Lower lobe of right lung (tissue), 2 donors: ENCODE results near the gene REV1. TPM values are rescaled to one million over a fixed set of nuclear protein-coding genes. Genes with fewer than 3 reads are reported as not detected.
"Not testable (repeated sequence)": the region's sequence is repeated elsewhere in the genome, so short reads cannot be mapped to it uniquely, and the experiment has no call there.

Experiments
- ATAC-seq, 2 donors: fragments of 200-7000 bp; cut with Tn5 transposase; one replicate each; pipeline ENCODE4 v1.9.1; 2020 to 2022; ENCODE audit warnings: mild to moderate bottlenecking in 2 of 2, moderate library complexity in 2 of 2
- DNase-seq: peaks from one replicate; pipeline ENCODE4 v3.0.0-alpha.2; 2020
- H3K27ac ChIP-seq: fragments of 200-600 bp; one replicate; pipeline ENCODE4 v1.8.0; 2022
- H3K27me3 ChIP-seq: fragments of 200-600 bp; one replicate; pipeline ENCODE4 v1.8.0; 2022; ENCODE audit warnings: low read depth
- H3K36me3 ChIP-seq: fragments of 200-600 bp; one replicate; pipeline ENCODE4 v1.8.0; 2022; ENCODE audit warnings: mild to moderate bottlenecking
- H3K4me1 ChIP-seq: fragments of 200-600 bp; one replicate; pipeline ENCODE4 v1.8.0; 2022
- H3K4me3 ChIP-seq: fragments of 200-600 bp; one replicate; pipeline ENCODE4 v1.8.0; 2022; ENCODE audit warnings: mild to moderate bottlenecking
- H3K9me3 ChIP-seq: fragments of 200-600 bp; one replicate; pipeline ENCODE4 v1.8.0; 2022
- intact Hi-C: fragments of 100-400 bp; cut with DNase I; formaldehyde crosslinking; loops from one replicate; pipeline ENCODE4 v1.11.0; 2022
- total RNA-seq: library from RNA; stranded (reverse); fragmentation: NEBNext Ultra II Directional; extraction: Animal tissue kit (Norgen Biotek cat#: 25700); gene quantifications from one replicate; pipeline ENCODE4 v1.2.1, GENCODE V29; 2021
- TF ChIP-seq, protein P1 (sequence below): fragments of 200-600 bp; IDR thresholded peaks from one replicate; pipeline ENCODE4 v1.8.0; 2022; ENCODE audit warnings: antibody characterized with exemption, mild to moderate bottlenecking
- donor health status: DM: no; HTN: yes; CAD: no; lungs with severe emphysema.

Gene REV1
- total RNA-seq, 1 donor from 2014 or later = 50.7 TPM

DNA sequence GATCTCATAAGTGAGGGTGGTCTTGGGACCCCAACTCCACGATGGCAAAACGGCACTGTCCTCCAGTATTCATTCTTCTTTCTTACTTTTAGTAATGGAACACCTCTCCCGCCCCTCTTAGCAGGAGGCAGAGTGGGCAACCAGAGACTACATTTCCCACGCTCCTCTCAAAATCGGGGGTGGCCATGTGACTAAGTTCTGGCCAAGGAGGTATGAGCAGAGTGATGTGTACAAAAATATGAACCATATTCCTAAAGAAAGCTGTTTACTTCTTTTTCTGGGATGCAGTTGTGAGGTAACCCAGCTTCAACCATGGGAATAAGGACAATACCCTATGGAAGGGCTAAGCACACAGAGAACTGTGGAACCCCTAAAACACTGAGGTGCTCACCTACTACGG lies 12.8 kb downstream of the REV1 start:
- H3K27me3 ChIP-seq = no peaks in the 10 kb centered on the region
- no peak overlapping the region for H3K27ac ChIP-seq
- no peaks in the 10 kb centered on the region for H3K9me3 ChIP-seq
- intact Hi-C loops = no loop called here
- H3K4me3 ChIP-seq = no peak overlapping the region
- DNase-seq = no peak
- TF ChIP-seq, protein P1, sequence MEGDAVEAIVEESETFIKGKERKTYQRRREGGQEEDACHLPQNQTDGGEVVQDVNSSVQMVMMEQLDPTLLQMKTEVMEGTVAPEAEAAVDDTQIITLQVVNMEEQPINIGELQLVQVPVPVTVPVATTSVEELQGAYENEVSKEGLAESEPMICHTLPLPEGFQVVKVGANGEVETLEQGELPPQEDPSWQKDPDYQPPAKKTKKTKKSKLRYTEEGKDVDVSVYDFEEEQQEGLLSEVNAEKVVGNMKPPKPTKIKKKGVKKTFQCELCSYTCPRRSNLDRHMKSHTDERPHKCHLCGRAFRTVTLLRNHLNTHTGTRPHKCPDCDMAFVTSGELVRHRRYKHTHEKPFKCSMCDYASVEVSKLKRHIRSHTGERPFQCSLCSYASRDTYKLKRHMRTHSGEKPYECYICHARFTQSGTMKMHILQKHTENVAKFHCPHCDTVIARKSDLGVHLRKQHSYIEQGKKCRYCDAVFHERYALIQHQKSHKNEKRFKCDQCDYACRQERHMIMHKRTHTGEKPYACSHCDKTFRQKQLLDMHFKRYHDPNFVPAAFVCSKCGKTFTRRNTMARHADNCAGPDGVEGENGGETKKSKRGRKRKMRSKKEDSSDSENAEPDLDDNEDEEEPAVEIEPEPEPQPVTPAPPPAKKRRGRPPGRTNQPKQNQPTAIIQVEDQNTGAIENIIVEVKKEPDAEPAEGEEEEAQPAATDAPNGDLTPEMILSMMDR = no peak
- H3K4me1 ChIP-seq = peaks cover 64% of the 10 kb centered on the region
- no peak for ATAC-seq
- H3K36me3 ChIP-seq = no peaks in the 10 kb centered on the region

DNA sequence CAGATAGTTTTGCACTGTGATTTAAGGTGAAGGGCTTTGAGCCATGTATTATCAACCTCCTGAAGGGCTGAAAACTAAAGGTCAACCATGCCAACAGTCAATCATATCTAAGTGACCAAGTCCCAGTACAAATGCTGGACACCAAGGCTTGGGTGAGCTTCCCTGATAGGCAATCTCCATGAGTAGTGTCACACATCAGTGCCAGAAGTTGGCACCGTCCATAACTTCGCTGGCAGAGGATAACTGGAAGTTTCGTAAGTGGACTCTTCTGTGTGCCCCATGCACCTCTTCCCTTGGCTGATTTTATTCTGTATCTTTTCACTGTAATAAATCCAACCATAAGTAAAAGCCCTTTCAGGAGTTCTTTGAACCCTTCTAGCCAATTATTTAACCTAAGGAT lies 13.2 kb downstream of the REV1 start:
- Histone ChIP-seq H3K9me3 (no peaks in the 10 kb centered on the region), H3K4me3 (no peak overlapping the region), H3K4me1 (peaks cover 60% of the 10 kb centered on the region), H3K36me3 (no peaks in the 10 kb centered on the region), H3K27ac (no peak overlapping the region), H3K27me3 (no peaks in the 10 kb centered on the region)
- TF ChIP-seq, protein P1 = no peak
- intact Hi-C loops = no loop called here
- no peak for ATAC-seq
- DNase-seq = no peak

DNA sequence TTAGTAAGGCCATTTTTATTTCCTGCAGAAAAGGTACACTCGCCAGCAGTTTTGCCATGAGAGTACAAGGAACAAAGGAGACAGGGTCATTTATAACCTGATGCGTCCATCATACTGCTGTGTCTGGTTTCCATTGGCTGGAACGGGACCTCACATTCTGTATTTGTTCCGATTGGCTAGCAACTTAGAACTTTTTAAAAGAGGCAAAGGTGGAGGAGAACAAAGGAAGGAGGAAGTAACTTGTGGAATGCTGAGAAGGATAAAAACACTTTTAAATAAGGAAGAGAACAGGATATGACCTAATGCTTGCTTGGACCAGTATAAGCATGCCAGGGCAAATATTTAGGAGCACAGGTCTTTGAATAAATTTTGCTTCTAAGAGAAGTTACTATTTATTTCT lies 14.7 kb downstream of the REV1 start:
- intact Hi-C loops, ATAC-seq, H3K4me3 ChIP-seq, H3K9me3 ChIP-seq, H3K27ac ChIP-seq, H3K36me3 ChIP-seq, H3K27me3 ChIP-seq, DNase-seq: not testable (repeated sequence)
- H3K4me1 ChIP-seq = peaks cover 49% of the 10 kb centered on the region

DNA sequence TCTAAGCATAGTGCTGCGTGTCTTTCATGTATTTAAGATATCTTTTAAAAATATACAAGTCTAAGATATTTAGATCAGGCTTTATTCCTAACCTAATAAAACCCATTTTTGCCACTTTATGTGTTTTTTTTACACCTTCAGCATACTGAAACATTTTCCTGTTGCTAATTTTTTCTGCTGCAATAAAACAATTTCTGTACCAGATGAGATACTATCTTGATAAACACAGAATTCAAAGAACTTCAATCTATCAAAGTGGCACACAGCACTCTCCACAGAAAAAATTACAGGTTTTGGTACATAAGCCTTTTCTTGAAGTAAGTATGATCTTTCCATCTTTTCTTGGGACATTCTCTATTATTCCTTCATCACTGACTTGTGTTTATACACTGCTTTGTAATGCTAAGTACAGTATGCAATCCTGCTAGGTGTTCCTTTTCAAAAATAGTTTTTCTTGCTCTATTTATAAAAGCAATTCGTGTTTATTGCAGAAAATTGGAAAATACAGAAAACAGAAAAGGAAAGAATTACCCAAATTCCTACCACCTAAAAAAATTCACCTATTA lies 16.2 kb downstream of the REV1 start:
- intact Hi-C loops = no loop called here
- H3K4me1 ChIP-seq = peaks cover 41% of the 10 kb centered on the region
- ATAC-seq = no peak
- DNase-seq = no peak
- H3K9me3 ChIP-seq = no peaks in the 10 kb centered on the region
- TF ChIP-seq, protein P1 = no peak
- H3K27ac ChIP-seq = no peak overlapping the region
- no peak overlapping the region for H3K4me3 ChIP-seq
- no peaks in the 10 kb centered on the region for H3K27me3 ChIP-seq
- no peaks in the 10 kb centered on the region for H3K36me3 ChIP-seq

DNA sequence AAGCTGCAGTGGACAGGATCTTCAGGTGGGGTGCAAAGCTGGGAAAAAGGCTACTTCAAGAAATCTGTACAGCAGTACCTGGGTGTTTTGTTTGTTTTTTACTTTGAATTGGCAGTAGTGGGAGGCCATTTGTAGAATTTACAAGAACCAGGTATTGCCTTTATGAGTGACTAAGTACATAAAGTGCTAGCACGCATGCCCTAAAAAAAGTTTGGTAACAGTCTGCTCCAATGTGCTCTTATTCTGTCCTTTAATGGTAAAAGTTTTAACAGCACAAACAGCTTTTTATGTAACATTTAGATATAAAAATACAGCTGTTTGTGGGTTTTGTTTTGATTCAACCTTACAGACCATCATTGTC lies 17.2 kb downstream of the REV1 start:
- intact Hi-C loops = no loop called here
- no peaks in the 10 kb centered on the region for H3K36me3 ChIP-seq
- DNase-seq (no peak), ATAC-seq (peak; percentile 61 to 74)
- H3K27me3 ChIP-seq = no peaks in the 10 kb centered on the region
- H3K4me3 ChIP-seq = no peak overlapping the region
- peaks cover 36% of the 10 kb centered on the region for H3K4me1 ChIP-seq
- H3K27ac ChIP-seq = no peak overlapping the region
- TF ChIP-seq, protein P1 = no peak
- H3K9me3 ChIP-seq = no peaks in the 10 kb centered on the region

DNA sequence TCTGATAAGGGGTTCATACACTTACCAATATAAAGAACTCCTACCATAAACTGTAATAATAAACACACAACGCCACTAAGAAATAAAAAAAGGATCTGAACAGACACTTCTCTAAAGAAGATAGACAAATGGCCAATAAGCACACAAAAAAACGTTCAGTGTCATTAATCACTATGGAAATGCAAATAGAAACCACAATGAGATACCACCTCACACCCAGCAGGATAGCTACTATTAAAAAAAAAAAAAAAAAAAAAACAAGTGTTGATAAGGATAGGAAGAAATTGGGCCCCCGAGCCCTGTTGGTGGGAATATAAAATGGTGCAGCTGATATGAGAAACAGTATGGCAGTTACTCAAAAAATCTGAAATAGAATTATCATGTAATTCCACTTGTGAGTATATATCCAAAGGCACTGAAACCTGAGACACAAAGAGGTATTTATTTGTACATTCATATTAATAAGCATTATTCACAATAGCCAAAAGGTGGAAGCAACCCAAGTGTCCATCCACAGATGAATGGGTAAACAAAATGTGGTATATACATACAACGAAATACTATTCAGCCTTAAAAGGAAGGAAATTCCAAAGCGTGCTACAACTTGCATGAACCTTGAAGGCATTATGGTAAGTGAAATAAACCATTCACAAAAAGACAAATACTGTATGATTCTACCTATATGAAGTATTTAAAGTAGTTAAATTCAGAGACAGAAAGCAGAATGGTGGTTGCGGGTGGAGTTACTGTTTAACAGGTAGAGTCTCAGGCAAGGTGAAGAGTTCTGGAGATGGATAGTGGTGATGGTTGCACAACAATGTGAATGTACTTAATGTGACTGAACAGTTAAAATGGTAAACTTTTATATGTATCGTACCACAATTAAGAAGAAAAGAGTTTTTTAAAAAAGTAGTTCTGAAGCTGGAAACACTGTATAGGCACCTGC lies 17.9 kb downstream of the REV1 start:
- Histone ChIP-seq H3K36me3 (no peaks in the 10 kb centered on the region), H3K27me3 (no peaks in the 10 kb centered on the region), H3K27ac (no peak overlapping the region), H3K9me3 (no peaks in the 10 kb centered on the region), H3K4me3 (no peak overlapping the region), H3K4me1 (peaks cover 36% of the 10 kb centered on the region)
- peak; percentile 19 to 21 for ATAC-seq
- no peak for DNase-seq
- intact Hi-C loops = no loop called here
- TF ChIP-seq, protein P1 = no peak
